Osteoblast (primary cell): ENCODE measurements around the gene ANO4. TPM values are rescaled to one million over a fixed set of nuclear protein-coding genes. Genes with fewer than 3 reads are reported as not detected.

ENCODE experiments used
- DNase-seq: peaks from one replicate; pipeline ENCODE4 v3.0.0; 2011; ENCODE audit warnings: low spot score, mixed read lengths; ENCODE audit not compliant: insufficient read length; ENCODE audit errors: missing footprints
- H2AFZ ChIP-seq: 2 replicates; pipeline ENCODE4 v1.6.0; 2011; ENCODE audit warnings: mild to moderate bottlenecking, low read length
- H3K27ac ChIP-seq: 2 replicates; pipeline ENCODE4 v1.5.1; 2011; ENCODE audit warnings: mild to moderate bottlenecking, low read depth, low read length, moderate library complexity
- H3K27me3 ChIP-seq: 2 replicates; pipeline ENCODE4 v1.6.0; 2012; ENCODE audit warnings: mild to moderate bottlenecking, control low read depth, inconsistent platforms, low read length, moderate library complexity; ENCODE audit not compliant: insufficient read depth
- H3K36me3 ChIP-seq: 2 replicates; pipeline ENCODE4 v1.5.1; 2011; ENCODE audit warnings: mild to moderate bottlenecking, low read length, control low read depth, moderate library complexity; ENCODE audit not compliant: insufficient read depth
- H3K4me1 ChIP-seq: 2 replicates; pipeline ENCODE4 v1.5.1; 2011; ENCODE audit warnings: mild to moderate bottlenecking, low read length, control low read depth, moderate library complexity; ENCODE audit not compliant: insufficient read depth
- H3K4me2 ChIP-seq: 2 replicates; pipeline ENCODE4 v1.6.0; 2011; ENCODE audit warnings: mild to moderate bottlenecking, low read length; ENCODE audit not compliant: insufficient read depth
- H3K4me3 ChIP-seq: fragments of 200-600 bp; sonication (generic); 3 replicates; pipeline ENCODE4 v1.5.1; 2012; ENCODE audit warnings: mild to moderate bottlenecking, low read length, inconsistent platforms; ENCODE audit not compliant: insufficient read depth
- H3K79me2 ChIP-seq: 2 replicates; pipeline ENCODE4 v1.6.0; 2012; ENCODE audit warnings: mild to moderate bottlenecking, low read length, control low read depth, inconsistent platforms; ENCODE audit not compliant: insufficient read depth
- H3K9me3 ChIP-seq: 2 replicates; pipeline ENCODE4 v1.5.1; 2011; ENCODE audit warnings: low read depth, low read length, control low read depth
- H4K20me1 ChIP-seq: 2 replicates; pipeline ENCODE4 v1.6.0; 2012; ENCODE audit warnings: mild to moderate bottlenecking, low read length, control low read depth; ENCODE audit not compliant: insufficient read depth
- CTCF ChIP-seq: IDR thresholded peaks from 2 replicates; pipeline ENCODE4 v1.5.1; 2011; ENCODE audit warnings: mild to moderate bottlenecking, low read depth, low read length, moderate library complexity; ENCODE audit errors: extremely low read depth
- total RNA-seq: library from RNA; depleted of rRNA; stranded (reverse); fragments of >200 nt; gene quantifications from 2 replicates; pipeline ENCODE4 v1.2.3, GENCODE V29; 2012

ANO4 gene
- total RNA-seq, 1 donor = not detected

- DNase-seq = no peak
- Histone ChIP-seq H3K27ac (no peak overlapping the region), H3K79me2 (no peaks in the 10 kb centered on the region), H3K27me3 (no peaks in the 10 kb centered on the region), H3K9me3 (no peaks in the 10 kb centered on the region), H3K4me1 (peaks cover 27% of the 10 kb centered on the region), H3K4me3 (no peak overlapping the region), H2AFZ (no peak overlapping the region), H4K20me1 (no peaks in the 10 kb centered on the region), H3K4me2 (no peak overlapping the region), H3K36me3 (no peaks in the 10 kb centered on the region)
- TF ChIP-seq CTCF = no peak
Measured at GRCh38 chr12:101019667-101020066, 225.1 kb downstream of the ANO4 start.

GRCh38 chr12:101021442-101021841 is 226.9 kb downstream of the ANO4 start:
- peak overlapping the region; percentile 85 for H3K27ac ChIP-seq

GRCh38 chr12:101021911-101022388 is 227.4 kb downstream of the ANO4 start:
- Histone ChIP-seq H3K27ac (peak overlapping the region; percentile 85), H2AFZ (peak overlapping the region; percentile 47), H3K79me2 (no peaks in the 10 kb centered on the region), H3K36me3 (no peaks in the 10 kb centered on the region), H3K27me3 (no peaks in the 10 kb centered on the region), H3K4me1 (peaks cover 27% of the 10 kb centered on the region), H3K9me3 (no peaks in the 10 kb centered on the region), H4K20me1 (no peaks in the 10 kb centered on the region), H3K4me3 (no peak overlapping the region), H3K4me2 (peak overlapping the region; percentile 22)
- peak; percentile 73 for DNase-seq
- TF ChIP-seq CTCF = no peak

More at GRCh38 chr12:101021442-101021841, 226.9 kb downstream of the ANO4 start:
- H3K36me3 ChIP-seq = no peaks in the 10 kb centered on the region
- H3K4me3 ChIP-seq = no peak overlapping the region
- TF ChIP-seq CTCF = no peak
- H2AFZ ChIP-seq = no peak overlapping the region
- no peaks in the 10 kb centered on the region for H4K20me1 ChIP-seq
- H3K4me1 ChIP-seq = peaks cover 27% of the 10 kb centered on the region
- H3K79me2 ChIP-seq = no peaks in the 10 kb centered on the region
- DNase-seq = no peak
- no peaks in the 10 kb centered on the region for H3K27me3 ChIP-seq
- peak overlapping the region; percentile 22 for H3K4me2 ChIP-seq
- no peaks in the 10 kb centered on the region for H3K9me3 ChIP-seq

- DNase-seq = no peak
- no peaks in the 10 kb centered on the region for H4K20me1 ChIP-seq
Measured at GRCh38 chr12:101027200-101027599, 232.6 kb downstream of the ANO4 start.

More at GRCh38 chr12:101027200-101027599, 232.6 kb downstream of the ANO4 start:
- TF ChIP-seq CTCF = no peak
- H3K4me1 ChIP-seq = peaks cover 4% of the 10 kb centered on the region
- no peaks in the 10 kb centered on the region for H3K9me3 ChIP-seq
- H3K4me2 ChIP-seq = no peak overlapping the region
- no peak overlapping the region for H3K27ac ChIP-seq
- no peaks in the 10 kb centered on the region for H3K79me2 ChIP-seq
- H2AFZ ChIP-seq = no peak overlapping the region
- no peaks in the 10 kb centered on the region for H3K27me3 ChIP-seq
- no peak overlapping the region for H3K4me3 ChIP-seq
- H3K36me3 ChIP-seq = no peaks in the 10 kb centered on the region
